Nephron progenitor cell (in vitro differentiated cells): ENCODE results near the gene TFR2.

ENCODE experiments used
- DNase-seq: peaks from one replicate; pipeline ENCODE4 v3.0.0; 2021
- H3K27ac Mint-ChIP-seq: 2 replicates; pipeline ENCODE4 v1.8.0; 2021; ENCODE audit warnings: mild to moderate bottlenecking, moderate library complexity, mixed read lengths
- H3K27me3 Mint-ChIP-seq: 2 replicates; pipeline ENCODE4 v1.8.0; 2021; ENCODE audit warnings: mild to moderate bottlenecking, low read depth, mixed read lengths; ENCODE audit not compliant: poor library complexity
- H3K36me3 Mint-ChIP-seq: 2 replicates; pipeline ENCODE4 v1.8.0; 2021; ENCODE audit warnings: low read depth, mixed read lengths
- H3K4me1 Mint-ChIP-seq: 2 replicates; pipeline ENCODE4 v1.8.0; 2021; ENCODE audit warnings: mixed read lengths
- H3K4me3 Mint-ChIP-seq: 2 replicates; pipeline ENCODE4 v1.8.0; 2021; ENCODE audit warnings: mild to moderate bottlenecking, moderate library complexity, mixed read lengths
- H3K9me3 Mint-ChIP-seq: 2 replicates; pipeline ENCODE4 v1.8.0; 2021; ENCODE audit warnings: mild to moderate bottlenecking, moderate library complexity, mixed read lengths
- TF ChIP-seq, protein P1 (sequence below): fragments of 200-600 bp; sonication (generic); IDR thresholded peaks from 2 replicates; pipeline ENCODE4 v1.5.0; 2021; ENCODE audit warnings: antibody characterized with exemption

TFR2 gene

DNA sequence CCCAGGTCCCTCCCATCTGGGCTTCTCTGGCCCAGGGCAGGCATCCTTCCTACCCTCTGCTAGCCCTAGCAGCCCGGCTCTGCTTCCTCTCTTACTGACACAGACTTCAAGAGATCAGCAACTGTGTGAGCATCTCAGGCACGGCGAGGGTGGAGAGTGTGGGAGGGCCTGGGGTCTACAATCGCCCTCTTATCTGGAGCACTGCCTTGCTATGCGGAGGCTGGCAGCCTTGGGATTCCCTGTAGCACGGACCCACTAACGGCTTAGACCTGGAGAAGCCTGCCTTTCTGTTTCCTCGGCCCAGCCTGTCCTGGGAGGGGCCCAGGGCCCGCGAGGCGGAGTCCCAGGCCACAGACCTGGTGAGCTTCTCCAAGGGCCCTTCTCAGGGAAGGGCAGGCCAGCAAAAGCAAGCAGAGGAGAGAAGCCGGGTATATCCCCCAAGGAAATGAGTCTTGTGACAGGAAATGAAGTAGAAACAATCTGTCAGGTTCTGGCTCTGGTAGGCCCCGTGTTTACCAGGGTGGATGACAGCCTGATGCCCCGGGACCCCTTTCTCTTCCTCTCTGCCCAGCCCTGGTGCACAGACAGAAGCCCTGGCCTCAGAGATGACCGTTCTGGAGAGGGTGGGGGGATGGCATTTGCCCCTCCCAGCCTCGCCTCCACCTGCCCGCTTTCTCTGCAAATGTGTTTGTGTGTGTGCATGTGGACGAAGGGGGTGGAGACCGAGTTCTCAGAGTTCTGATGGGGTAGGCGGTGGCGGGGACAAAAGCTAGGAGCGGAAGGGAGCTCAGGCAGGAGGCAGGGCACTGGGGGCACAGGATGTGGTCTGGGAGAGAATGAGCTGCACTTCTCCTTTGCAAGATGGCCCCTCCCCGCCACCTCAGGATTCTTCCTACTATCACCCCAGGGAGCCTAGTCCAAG lies 58.0 kb downstream of the TFR2 start:
- Mint-ChIP-seq H3K4me3 (peak overlapping the region; percentile 100), H3K27me3 (no peaks in the 10 kb centered on the region), H3K9me3 (no peaks in the 10 kb centered on the region), H3K27ac (peak overlapping the region; percentile 92), H3K36me3 (peaks cover 5% of the 10 kb centered on the region), H3K4me1 (peaks cover 44% of the 10 kb centered on the region)
- TF ChIP-seq, protein P1, sequence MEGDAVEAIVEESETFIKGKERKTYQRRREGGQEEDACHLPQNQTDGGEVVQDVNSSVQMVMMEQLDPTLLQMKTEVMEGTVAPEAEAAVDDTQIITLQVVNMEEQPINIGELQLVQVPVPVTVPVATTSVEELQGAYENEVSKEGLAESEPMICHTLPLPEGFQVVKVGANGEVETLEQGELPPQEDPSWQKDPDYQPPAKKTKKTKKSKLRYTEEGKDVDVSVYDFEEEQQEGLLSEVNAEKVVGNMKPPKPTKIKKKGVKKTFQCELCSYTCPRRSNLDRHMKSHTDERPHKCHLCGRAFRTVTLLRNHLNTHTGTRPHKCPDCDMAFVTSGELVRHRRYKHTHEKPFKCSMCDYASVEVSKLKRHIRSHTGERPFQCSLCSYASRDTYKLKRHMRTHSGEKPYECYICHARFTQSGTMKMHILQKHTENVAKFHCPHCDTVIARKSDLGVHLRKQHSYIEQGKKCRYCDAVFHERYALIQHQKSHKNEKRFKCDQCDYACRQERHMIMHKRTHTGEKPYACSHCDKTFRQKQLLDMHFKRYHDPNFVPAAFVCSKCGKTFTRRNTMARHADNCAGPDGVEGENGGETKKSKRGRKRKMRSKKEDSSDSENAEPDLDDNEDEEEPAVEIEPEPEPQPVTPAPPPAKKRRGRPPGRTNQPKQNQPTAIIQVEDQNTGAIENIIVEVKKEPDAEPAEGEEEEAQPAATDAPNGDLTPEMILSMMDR: no peak
- DNase-seq: no peak

- Mint-ChIP-seq H3K9me3 (no peaks in the 10 kb centered on the region), H3K4me1 (peaks cover 39% of the 10 kb centered on the region), H3K27ac (peak overlapping the region; percentile 36), H3K36me3 (peaks cover 5% of the 10 kb centered on the region), H3K4me3 (no peak overlapping the region), H3K27me3 (no peaks in the 10 kb centered on the region)
- TF ChIP-seq, protein P1: no peak
- no peak for DNase-seq
Measured at GRCh38 chr7:100582650-100583049, 58.7 kb downstream of the TFR2 start.

DNA sequence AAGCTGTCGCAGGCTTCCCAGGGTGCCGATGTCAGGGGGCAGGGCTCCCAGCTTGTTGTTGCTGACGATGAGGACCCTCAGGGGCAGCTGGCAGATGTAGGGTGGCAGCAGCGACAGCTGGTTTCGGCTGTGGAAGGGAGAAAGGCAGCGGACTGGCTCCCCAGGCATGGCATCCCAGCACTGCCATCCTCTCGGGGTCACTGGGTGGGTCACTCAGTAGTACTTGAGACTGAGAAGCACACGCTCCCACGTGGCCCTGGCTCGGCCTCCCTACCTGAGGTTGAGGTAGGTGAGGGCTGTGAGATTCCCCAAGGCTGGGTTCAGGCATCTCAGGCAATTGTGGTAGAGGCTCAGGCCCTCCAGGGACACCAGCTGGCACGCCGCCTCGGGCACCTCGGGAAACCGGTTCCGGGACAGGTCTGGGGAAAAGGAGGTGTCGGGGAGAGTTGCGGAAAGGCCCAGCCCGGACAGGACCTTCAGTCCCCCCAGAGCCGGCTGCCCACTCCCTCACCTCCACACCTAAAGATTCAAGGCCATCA lies 59.2 kb downstream of the TFR2 start:
- Mint-ChIP-seq H3K36me3 (peaks cover 5% of the 10 kb centered on the region), H3K27me3 (no peaks in the 10 kb centered on the region), H3K4me1 (peaks cover 39% of the 10 kb centered on the region), H3K27ac (no peak overlapping the region), H3K9me3 (no peaks in the 10 kb centered on the region), H3K4me3 (no peak overlapping the region)
- no peak for DNase-seq
- TF ChIP-seq, protein P1: no peak

DNA sequence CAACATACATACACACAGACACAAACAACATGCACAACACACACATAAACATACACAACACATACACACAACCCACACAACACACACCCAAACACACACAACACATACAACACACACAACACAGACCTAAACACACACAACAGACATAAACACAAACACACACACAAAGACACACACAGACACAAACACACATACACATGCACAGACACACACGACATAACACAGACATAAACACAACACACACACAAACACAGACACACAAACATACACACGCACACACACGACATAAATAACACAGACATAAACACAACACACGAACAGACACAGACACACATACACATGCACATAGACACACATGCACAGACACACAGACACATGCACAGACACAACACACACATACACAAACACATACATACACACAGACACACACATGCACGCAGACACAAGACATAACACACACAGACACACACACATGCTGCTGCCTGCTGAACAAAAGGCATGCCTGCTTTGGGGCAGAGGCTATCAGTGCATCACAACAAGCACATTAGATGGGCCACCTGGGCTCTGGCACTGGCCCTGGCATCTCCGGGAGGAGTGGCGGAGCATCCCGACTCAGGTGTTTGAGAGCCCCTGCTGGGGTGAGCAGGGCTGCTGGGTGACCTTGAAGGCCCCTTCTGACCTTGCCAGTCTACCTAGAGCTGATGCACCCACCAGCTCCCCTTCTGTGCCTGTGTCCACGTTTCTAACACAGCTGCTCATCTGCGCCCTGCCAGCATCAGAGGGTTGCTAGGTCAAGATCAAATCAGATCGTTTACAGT lies 60.7 kb downstream of the TFR2 start:
- H3K27ac Mint-ChIP-seq: no peak overlapping the region
- H3K9me3 Mint-ChIP-seq: no peaks in the 10 kb centered on the region
- peaks cover 33% of the 10 kb centered on the region for H3K4me1 Mint-ChIP-seq
- H3K36me3 Mint-ChIP-seq: peaks cover 11% of the 10 kb centered on the region
- no peak overlapping the region for H3K4me3 Mint-ChIP-seq
- DNase-seq: no peak
- TF ChIP-seq, protein P1: no peak
- H3K27me3 Mint-ChIP-seq: no peaks in the 10 kb centered on the region

GRCh38 chr7:100578246-100579183 lies 62.8 kb downstream of the TFR2 start:
- H3K27ac Mint-ChIP-seq: no peak overlapping the region
- no peaks in the 10 kb centered on the region for H3K9me3 Mint-ChIP-seq
- H3K4me3 Mint-ChIP-seq: no peak overlapping the region
- TF ChIP-seq, protein P1: no peak
- peaks cover 16% of the 10 kb centered on the region for H3K36me3 Mint-ChIP-seq
- peaks cover 18% of the 10 kb centered on the region for H3K4me1 Mint-ChIP-seq
- H3K27me3 Mint-ChIP-seq: no peaks in the 10 kb centered on the region
- no peak for DNase-seq
